LNCAP (cell line): ENCODE data around the gene KCNK7.

Source experiments
- TF ChIP-seq, protein P1 (sequence below): fragments of 450-650 bp; IDR thresholded peaks from 2 replicates; pipeline ENCODE4 v1.5.1; 2017; ENCODE audit warnings: mild to moderate bottlenecking

KCNK7 gene

DNA sequence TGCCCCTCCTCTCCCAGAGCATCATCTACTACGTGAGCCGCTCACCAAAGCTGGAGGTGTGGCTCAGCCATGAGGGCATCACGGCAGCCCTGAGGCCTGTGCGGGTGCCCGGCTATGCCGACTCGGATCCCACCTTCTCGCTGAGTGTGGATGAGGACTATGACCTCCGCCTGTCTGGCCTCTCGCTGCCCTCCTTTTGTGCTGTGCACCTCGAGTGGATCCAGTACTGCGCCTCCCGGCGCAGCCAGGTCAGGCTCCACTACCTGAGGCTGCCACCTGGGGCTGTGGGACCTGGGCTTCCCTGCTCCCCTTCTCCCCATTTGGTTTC lies 38.5 kb upstream of the KCNK7 start:
- TF ChIP-seq, protein P1, sequence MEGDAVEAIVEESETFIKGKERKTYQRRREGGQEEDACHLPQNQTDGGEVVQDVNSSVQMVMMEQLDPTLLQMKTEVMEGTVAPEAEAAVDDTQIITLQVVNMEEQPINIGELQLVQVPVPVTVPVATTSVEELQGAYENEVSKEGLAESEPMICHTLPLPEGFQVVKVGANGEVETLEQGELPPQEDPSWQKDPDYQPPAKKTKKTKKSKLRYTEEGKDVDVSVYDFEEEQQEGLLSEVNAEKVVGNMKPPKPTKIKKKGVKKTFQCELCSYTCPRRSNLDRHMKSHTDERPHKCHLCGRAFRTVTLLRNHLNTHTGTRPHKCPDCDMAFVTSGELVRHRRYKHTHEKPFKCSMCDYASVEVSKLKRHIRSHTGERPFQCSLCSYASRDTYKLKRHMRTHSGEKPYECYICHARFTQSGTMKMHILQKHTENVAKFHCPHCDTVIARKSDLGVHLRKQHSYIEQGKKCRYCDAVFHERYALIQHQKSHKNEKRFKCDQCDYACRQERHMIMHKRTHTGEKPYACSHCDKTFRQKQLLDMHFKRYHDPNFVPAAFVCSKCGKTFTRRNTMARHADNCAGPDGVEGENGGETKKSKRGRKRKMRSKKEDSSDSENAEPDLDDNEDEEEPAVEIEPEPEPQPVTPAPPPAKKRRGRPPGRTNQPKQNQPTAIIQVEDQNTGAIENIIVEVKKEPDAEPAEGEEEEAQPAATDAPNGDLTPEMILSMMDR, result no peak

DNA sequence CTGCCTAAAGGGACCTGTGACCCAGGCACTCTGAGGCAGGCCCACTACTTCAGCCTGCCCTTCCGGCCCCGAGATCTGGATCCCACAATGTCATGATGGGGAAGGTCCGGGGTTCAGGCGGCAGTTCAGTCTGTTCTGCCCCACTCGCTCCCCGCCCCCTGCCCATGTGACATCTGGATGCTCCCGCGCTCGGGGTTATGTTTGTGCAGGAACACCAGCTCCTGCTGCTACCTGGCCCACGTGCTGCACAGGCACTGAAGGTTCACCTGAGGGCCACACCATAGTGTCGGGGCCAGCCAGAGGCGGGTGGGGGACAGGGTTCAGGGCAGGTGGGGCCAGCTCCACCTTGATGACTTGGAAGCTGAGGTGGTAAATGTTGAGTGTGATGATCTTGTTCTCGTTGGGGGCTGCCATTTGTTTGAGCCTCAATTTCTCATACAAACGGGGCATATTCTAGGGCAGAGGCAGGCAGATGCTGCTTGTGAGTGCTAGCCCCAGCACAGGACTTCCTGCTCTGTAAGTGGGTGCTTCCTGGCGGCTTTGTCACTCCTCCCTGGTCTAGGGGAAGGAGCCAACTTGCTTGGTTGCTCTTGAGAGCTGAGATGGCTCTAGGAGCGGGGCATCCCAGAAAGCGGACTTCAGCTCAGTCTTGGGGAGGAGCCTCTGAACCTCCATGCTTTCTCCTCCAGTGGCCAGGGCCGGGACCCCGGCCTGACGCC lies 37.9 kb upstream of the KCNK7 start:
- TF ChIP-seq, protein P1, result no peak

DNA sequence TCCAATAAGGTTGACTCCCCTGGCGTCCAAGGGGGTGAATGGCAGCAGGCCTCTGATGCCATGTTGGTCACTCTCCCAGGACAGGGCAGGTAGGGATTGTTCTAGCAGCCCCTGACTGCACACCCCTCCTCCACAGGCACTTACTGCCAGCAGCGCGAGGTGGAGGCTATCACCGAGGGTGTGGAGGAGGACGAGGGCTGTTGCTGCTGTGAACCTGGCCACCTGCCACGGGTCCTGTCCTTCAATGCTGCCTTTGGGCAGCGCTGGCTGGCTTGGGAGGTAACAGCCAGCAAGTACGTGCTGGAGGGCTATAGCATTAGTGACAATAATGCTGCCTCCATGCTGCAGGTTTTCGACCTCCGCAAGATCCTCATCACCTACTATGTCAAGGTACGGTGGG lies 34.6 kb upstream of the KCNK7 start:
- TF ChIP-seq, protein P1, result no peak

DNA sequence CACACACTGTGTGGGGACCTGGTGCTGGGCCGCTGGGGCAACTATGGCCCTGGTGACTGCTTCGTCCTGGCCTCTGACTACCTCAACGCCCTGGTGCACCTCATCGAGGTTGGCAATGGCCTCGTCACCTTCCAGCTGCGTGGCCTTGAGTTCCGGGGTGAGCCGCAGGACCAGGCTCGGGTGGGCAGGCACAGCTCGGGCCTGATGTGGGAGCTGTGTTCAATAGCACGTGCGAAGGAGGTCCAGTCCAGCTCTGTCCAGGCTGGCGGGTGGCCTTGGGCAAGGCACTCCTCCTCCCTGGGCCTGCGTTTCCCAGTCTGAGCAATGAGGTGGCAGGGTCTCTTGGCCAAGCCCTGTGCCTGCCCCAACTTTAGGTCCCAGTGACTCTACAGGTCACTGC lies 34.0 kb upstream of the KCNK7 start:
- TF ChIP-seq, protein P1, result no peak

DNA sequence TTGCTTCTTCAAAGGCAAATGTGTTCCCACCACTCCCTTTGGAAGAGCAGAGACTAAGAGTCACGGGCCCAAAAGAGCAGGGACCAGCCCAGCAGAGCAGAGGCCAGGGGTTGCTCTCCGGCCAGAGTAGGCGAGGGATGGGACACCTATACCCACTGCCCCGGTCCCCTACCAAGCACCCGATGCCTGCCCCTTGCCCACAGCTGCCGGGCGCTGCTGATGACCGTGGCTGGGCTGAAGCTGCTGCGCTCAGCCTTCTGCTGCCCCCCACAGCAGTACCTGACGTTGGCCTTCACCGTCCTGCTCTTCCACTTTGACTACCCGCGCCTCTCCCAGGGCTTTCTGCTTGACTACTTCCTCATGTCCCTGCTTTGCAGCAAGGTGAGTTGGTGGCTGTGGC lies 31.6 kb upstream of the KCNK7 start:
- TF ChIP-seq, protein P1, result no peak

DNA sequence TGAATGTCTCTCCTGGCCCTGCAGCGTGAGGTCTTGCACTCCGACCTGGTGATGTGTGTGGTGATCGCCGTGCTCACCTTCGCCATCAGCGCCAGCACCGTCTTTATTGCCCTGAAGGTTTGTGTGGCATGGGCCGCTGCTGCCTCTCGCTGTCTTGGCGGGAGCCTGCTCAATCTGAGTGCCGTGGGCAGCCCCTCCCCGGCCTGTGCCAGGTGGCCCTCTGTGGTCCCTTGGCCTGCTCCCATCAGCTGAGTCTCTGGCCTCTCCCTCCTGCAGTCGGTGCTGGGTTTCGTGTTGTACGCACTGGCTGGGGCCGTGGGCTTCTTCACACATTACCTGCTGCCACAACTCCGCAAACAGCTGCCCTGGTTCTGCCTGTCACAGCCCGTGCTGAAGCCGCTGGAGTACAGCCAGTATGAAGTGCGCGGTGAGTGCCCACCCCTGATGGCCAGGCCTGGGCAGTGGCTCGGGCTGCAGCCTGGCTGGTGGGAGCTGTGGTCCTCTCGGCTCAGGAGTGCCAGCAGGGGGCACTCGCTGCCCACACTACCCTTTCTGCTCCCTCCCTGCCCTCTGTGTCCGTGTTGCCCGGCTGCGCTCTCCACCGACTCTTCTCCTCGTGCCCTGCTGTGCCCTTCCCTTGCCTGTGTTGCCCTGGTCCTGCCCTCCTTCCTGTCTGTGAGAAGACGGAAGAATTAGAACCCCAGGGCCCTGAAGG lies 30.2 kb upstream of the KCNK7 start:
- TF ChIP-seq, protein P1, result peak; percentile 58

DNA sequence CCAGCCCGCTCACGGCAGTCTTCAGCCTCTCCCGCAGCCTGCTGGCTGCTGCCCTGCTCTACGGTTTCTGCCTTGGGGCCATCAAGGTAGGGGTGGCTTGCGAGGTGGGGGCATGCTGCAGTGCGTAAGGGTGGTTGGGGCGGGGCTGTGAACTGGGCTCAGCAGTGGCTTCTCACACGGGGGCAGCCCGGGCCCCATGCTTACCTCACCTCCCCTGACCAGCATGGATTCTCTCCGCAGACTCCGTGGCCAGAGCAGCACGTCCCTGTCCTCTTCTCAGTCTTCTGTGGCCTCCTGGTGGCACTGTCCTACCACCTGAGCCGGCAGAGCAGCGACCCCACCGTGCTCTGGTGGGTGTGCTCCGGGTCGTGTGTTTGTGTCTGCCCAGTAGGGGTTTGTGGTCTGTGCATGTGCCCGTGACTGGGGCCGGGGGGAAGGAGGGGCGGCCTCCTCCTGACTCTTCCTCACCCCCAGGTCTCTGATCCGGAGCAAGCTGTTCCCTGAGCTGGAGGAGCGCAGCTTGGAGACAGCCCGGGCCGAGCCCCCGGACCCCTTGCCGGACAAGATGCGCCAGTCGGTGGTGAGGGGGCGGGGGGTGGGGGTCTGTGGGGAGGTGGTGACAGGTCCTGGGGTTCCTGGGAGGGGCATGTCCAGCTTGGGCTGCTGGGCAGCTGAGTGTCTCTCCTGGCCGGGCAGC lies 29.5 kb upstream of the KCNK7 start:
- TF ChIP-seq, protein P1, result no peak
